Endothelial cell of umbilical vein (primary cell): ENCODE data around the gene FAM171A2. TPM values are rescaled to one million over a fixed set of nuclear protein-coding genes. Genes with fewer than 3 reads are reported as not detected.

Experiments
- BruUV-seq: library from RNA; stranded (reverse); fragments of 400-500 nt; replicated peaks from 2 replicates; lab custom pipeline; 2021; lab: Mats Ljungman, UMichigan
- CTCF ChIA-PET: fragments of 300-600, 350-600 bp; sonication (Branson Sonifier 250); formaldehyde crosslinking; loops from one replicate; lab custom pipeline; 2021; ENCODE audit warnings: antibody characterized with exemption, inconsistent platforms; lab: Charles Lee
- POLR2A ChIA-PET: fragments of 300-600, 350-600 bp; sonication (Branson Sonifier 250); formaldehyde crosslinking; loops from one replicate; lab custom pipeline; 2021; ENCODE audit warnings: antibody characterized with exemption, inconsistent platforms; lab: Charles Lee
- DNase-seq: peaks from one replicate; pipeline ENCODE4 v3.0.0-alpha.2; 2011; ENCODE audit warnings: low read depth, low spot score
- FAIRE-seq: peaks from 2 replicates; lab custom pipeline; 2011; peaks lifted over from hg19 to GRCh38; lab: Jason Lieb, UNC
- H2AFZ ChIP-seq: 2 replicates; pipeline ENCODE4 v1.6.0; 2012; ENCODE audit warnings: low read depth, low read length, control low read depth, inconsistent platforms
- H3K27ac ChIP-seq: 2 replicates; pipeline ENCODE4 v1.5.1; 2011; ENCODE audit warnings: low read depth, mild to moderate bottlenecking, control low read depth, low read length, moderate library complexity; ENCODE audit not compliant: insufficient read depth
- H3K27me3 ChIP-seq, 2 experiments: 2 replicates each; pipeline versions ENCODE4 v1.6.0 to v1.6.1; 2011; ENCODE audit warnings: low read length in 2 of 2, mixed read lengths in 1 of 2; ENCODE audit not compliant: control insufficient read depth in 2 of 2, insufficient read depth in 2 of 2
- H3K36me3 ChIP-seq, 2 experiments: 2 replicates in 1 of 2; 3 replicates in 1 of 2; pipeline ENCODE4 v1.5.1; 2011; ENCODE audit warnings: low read length in 2 of 2, mild to moderate bottlenecking in 1 of 2, moderate library complexity in 1 of 2; ENCODE audit not compliant: control insufficient read depth in 2 of 2, insufficient read depth in 2 of 2; ENCODE audit errors: extremely low read depth in 1 of 2
- H3K4me1 ChIP-seq: 3 replicates; pipeline ENCODE4 v1.5.1; 2011; ENCODE audit warnings: mild to moderate bottlenecking, low read length; ENCODE audit not compliant: control insufficient read depth, insufficient read depth; ENCODE audit errors: extremely low read depth
- H3K4me2 ChIP-seq: 2 replicates; pipeline ENCODE4 v1.6.1; 2011; ENCODE audit warnings: low read length, control low read depth, mixed read lengths; ENCODE audit not compliant: insufficient read depth
- H3K4me3 ChIP-seq, 3 experiments: fragments of 200-600 bp in 1 of 3; sonication (generic), shearing (Covaris generic) in 1 of 3; replicated peaks in 1 of 3; 2 replicates each; pipeline ENCODE4 v1.5.1; 2011 to 2016; ENCODE audit warnings: control low read depth in 3 of 3, low read length in 3 of 3, mild to moderate bottlenecking in 2 of 3, inconsistent platforms in 1 of 3, low read depth in 1 of 3, moderate library complexity in 1 of 3; ENCODE audit not compliant: insufficient read depth in 1 of 3
- H3K79me2 ChIP-seq: 2 replicates; pipeline ENCODE4 v1.6.0; 2012; ENCODE audit warnings: low read length, inconsistent platforms; ENCODE audit not compliant: control insufficient read depth, insufficient read depth
- H3K9ac ChIP-seq: replicated peaks from 2 replicates; pipeline ENCODE3; 2011; ENCODE audit warnings: low read length, control low read depth; ENCODE audit not compliant: insufficient read depth; ENCODE audit errors: extremely low read depth
- H3K9me1 ChIP-seq: replicated peaks from 3 replicates; pipeline ENCODE4 v1.6.0; 2011; ENCODE audit warnings: mild to moderate bottlenecking, low read length; ENCODE audit not compliant: control insufficient read depth, insufficient read depth; ENCODE audit errors: extremely low read depth
- H3K9me3 ChIP-seq: replicated peaks from 2 replicates; pipeline ENCODE4 v1.5.1; 2012; ENCODE audit warnings: low read length, inconsistent platforms; ENCODE audit not compliant: control insufficient read depth, insufficient read depth
- H4K20me1 ChIP-seq: replicated peaks from 2 replicates; pipeline ENCODE3; 2011; ENCODE audit warnings: mild to moderate bottlenecking, low read length; ENCODE audit not compliant: control insufficient read depth, insufficient read depth; ENCODE audit errors: extremely low read depth
- CTCF ChIP-seq, 2 donors: IDR thresholded peaks; 1 replicate in 1 of 2; 2 replicates in 1 of 2; pipeline ENCODE4 v1.5.1; 2011; ENCODE audit warnings: low read length in 2 of 2, mild to moderate bottlenecking in 2 of 2, moderate library complexity in 2 of 2, control low read depth in 1 of 2, inconsistent platforms in 1 of 2, low read depth in 1 of 2; ENCODE audit not compliant: insufficient read depth in 1 of 2; ENCODE audit errors: extremely low read depth in 1 of 2
- EZH2 ChIP-seq: IDR thresholded peaks from 2 replicates; pipeline ENCODE4 v1.6.1; 2012; ENCODE audit warnings: borderline replicate concordance, low read depth, mild to moderate bottlenecking, moderate library complexity, low read length, inconsistent platforms; ENCODE audit not compliant: severe bottlenecking
- FOS ChIP-seq: IDR thresholded peaks from 2 replicates; pipeline ENCODE4 v1.6.1; 2011; ENCODE audit warnings: mild to moderate bottlenecking, low read length, moderate library complexity, borderline replicate concordance; ENCODE audit not compliant: insufficient read depth
- GATA2 ChIP-seq: IDR thresholded peaks from 2 replicates; pipeline ENCODE4 v1.7.0; 2011; ENCODE audit warnings: low read depth, mild to moderate bottlenecking, moderate library complexity, mixed read lengths, low read length; ENCODE audit not compliant: insufficient read length, insufficient read depth
- JUN ChIP-seq: IDR thresholded peaks from 2 replicates; pipeline ENCODE4 v1.6.1; 2011; ENCODE audit warnings: borderline replicate concordance, low read depth; ENCODE audit not compliant: insufficient read length, insufficient read depth
- MAX ChIP-seq: IDR thresholded peaks from 2 replicates; pipeline ENCODE4 v1.6.1; 2011; ENCODE audit not compliant: insufficient read depth, insufficient read length
- MYC ChIP-seq: IDR thresholded peaks from one replicate; pipeline ENCODE4 v1.6.1; 2011; ENCODE audit warnings: mild to moderate bottlenecking, low read depth, low read length
- POLR2A ChIP-seq: IDR thresholded peaks from 2 replicates; pipeline ENCODE4 v1.6.1; 2012; ENCODE audit warnings: low read depth, mild to moderate bottlenecking, control low read depth, low read length
- POLR2AphosphoS5 ChIP-seq: IDR thresholded peaks from 2 replicates; pipeline ENCODE4 v1.6.1; 2012; ENCODE audit warnings: low read depth, mild to moderate bottlenecking, control low read depth, low read length, moderate library complexity; ENCODE audit not compliant: insufficient read depth
- dilution Hi-C: fragments of 300-500 bp; cut with MboI; formaldehyde crosslinking; loops from one replicate; pipeline ENCODE4 v1.15.0; 2019; ENCODE audit warnings: low sequenced_read_pairs; ENCODE audit not compliant: extremely low pct_ligation_motif_present
- intact Hi-C: fragments of 100-400 bp; cut with micrococcal nuclease; formaldehyde crosslinking; loops from one replicate; pipeline ENCODE4 v1.10.0; 2022
- polyA plus RNA-seq, 4 experiments: library from polyadenylated mRNA; depleted of rRNA in 3 of 4; stranded (reverse) in 3 of 4; unstranded in 1 of 4; fragments of >200 nt; gene quantifications; 2 replicates each; pipeline versions ENCODE4 v1.2.1 to v1.2.3, GENCODE V29; 2011 to 2012; ENCODE audit warnings: missing spikeins in 1 of 4
- total RNA-seq: library from RNA; stranded (reverse); gene quantifications from 2 replicates; pipeline ENCODE4 v1.2.3, GENCODE V29; 2021

FAM171A2 gene
- total and polyA plus RNA-seq, 2 donors (not counting 3 experiments of a cell fraction or from before 2014, with no cell fraction given): 11.3 to 13.4 TPM

- POLR2A ChIA-PET: interaction anchor here (1.0 kb wide), 1 partner anchor 94 kb away, joined by 6 read pairs; no protein-coding TSS in a partner anchor
- TF ChIP-seq POLR2AphosphoS5 (no peak), MAX (no peak), CTCF (IDR thresholded peaks at IDR 0.05; ENCODE audit: extremely low read depth in 1 of 2, insufficient read depth in 1 of 2, low read depth in 1 of 2, low read length in 2 of 2) (no peak), MYC (no peak), POLR2A (no peak), JUN (no peak), GATA2 (no peak), EZH2 (peak; percentile 88), FOS (no peak)
- Histone ChIP-seq H3K4me2 (no peak overlapping the region), H4K20me1 (no peaks in the 10 kb centered on the region), H3K9me3 (no peaks in the 10 kb centered on the region), H2AFZ (no peak overlapping the region), H3K27ac (no peak overlapping the region), H3K9me1 (no peaks in the 10 kb centered on the region), H3K4me3 (no peak overlapping the region), H3K36me3 (peaks cover 0 to 16% of the 10 kb centered on the region in 2 experiments), H3K27me3 (peaks cover 23 to 35% of the 10 kb centered on the region in 2 experiments), H3K79me2 (no peaks in the 10 kb centered on the region), H3K4me1 (no peaks in the 10 kb centered on the region), H3K9ac (no peak overlapping the region)
- FAIRE-seq: no peak
- DNase-seq: no peak
- dilution Hi-C loops: no loop called here
- intact Hi-C loops: no loop called here
- BruUV-seq: no TSS peak
- CTCF ChIA-PET: interaction anchor here (0.9 to 6.3 kb wide), 7 partner anchors 11 to 207 kb away, joined by 3 to 27 read pairs (median 4); no protein-coding TSS in a partner anchor
Observed at GRCh38 chr17:44315760-44316731, 47.6 kb downstream of the FAM171A2 start.
